ENCODE results near the gene RCAN1.
"Not testable (repeated sequence)": the region's sequence is repeated elsewhere in the genome, so short reads cannot be mapped to it uniquely, and the experiment has no call there.

GRCh38 chr21:34467333-34467732, 147.6 kb downstream of the RCAN1 start:
- not testable (repeated sequence) for TF ChIP-seq CTCF (conservative IDR thresholded peaks at IDR 0.05; ENCODE audit: low read length); EZH2phosphoT487 (IDR thresholded peaks at IDR 0.05; ENCODE audit: borderline replicate concordance, low read depth, low read length)

Measured in OCI-LY7 (cell line).